Measurements from ENCODE around the gene KLF12. TPM values are rescaled to one million over a fixed set of nuclear protein-coding genes. Genes with fewer than 3 reads are reported as not detected.

KLF12 gene
- total RNA-seq = 1.7 and 7.6 TPM in 2 replicates

DNA sequence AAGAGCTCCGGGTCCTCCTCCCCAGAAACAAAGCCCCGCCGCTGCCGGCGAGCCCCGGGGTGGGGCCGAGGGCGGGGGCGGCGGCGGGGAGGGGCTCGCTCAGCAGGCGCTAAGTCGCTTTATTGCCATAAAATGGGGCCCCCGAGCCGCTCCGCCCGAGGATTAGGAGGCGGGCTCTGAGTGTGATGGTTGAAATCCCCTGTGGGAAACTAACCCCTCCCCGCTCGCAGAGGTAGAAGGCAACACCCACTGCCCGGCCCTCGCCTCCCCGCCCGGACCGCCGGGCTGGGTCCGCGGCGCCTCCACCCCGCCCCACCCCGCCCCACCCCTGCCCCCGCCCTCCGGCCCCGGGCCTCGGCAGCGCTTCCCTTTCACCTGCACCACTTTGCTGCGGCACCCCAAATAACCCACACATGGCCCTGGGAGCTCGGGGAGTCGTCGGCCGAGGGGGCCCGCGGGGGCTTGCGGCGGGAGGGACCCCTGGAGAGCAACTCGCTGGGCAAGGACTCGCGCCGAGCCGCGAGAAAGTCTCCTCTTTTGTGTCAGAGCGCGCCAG is at the start of gene KLF12:
KLF12 (minus strand) TSS at position 184 of the 556 bp plus-strand sequence.

